NCI-H345 (cell line): ENCODE results near the gene EN1.

Source experiments
- DNase-seq: peaks from one replicate; lab custom pipeline; 2025; lab: John Stamatoyannopoulos, UW

EN1 gene

DNA sequence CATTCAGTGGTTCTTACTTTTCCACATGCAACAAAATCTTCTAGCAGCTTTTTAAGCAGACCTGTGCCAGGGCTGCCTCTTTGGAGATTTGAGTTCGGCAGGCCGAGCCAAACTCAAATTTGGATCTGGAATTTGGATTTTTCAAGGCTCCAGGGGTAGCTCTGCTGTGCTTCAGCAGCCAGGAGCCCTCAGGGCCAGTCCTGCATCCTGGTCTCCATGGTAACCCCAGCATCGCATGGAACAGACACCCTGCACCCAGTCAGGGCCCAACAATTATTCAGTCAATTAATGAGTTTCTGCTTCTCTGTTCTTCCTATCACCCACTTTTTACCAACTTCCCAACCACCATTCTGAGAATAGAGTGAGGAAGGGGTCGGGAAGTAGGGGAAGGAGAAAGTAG is 30.0 kb downstream of the EN1 start:
- no peak for DNase-seq

- DNase-seq, result no peak
Observed at GRCh38 chr2:118816669-118817068, 30.8 kb downstream of the EN1 start.

- DNase-seq, result no peak
Observed at GRCh38 chr2:118815731-118816130, 31.7 kb downstream of the EN1 start.

DNA sequence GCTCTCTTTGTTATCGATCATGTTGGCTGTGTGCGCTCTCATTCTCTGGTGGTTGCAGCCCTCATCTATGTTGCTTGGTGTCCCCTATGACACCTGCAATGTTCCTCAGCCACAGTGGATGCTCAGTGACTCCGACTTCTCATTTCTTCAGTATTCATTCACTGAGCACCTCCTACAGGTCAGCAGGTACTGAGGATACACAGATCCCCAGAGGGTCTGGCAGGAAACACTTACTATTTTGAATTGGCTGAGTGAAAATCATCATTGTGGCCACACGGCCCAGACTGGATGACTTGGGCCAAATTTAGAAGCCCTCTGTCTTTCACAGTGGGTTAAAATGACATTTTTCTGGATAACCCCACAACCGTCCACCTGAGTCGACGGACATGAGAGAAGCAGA is 32.1 kb downstream of the EN1 start:
- no peak for DNase-seq

DNA sequence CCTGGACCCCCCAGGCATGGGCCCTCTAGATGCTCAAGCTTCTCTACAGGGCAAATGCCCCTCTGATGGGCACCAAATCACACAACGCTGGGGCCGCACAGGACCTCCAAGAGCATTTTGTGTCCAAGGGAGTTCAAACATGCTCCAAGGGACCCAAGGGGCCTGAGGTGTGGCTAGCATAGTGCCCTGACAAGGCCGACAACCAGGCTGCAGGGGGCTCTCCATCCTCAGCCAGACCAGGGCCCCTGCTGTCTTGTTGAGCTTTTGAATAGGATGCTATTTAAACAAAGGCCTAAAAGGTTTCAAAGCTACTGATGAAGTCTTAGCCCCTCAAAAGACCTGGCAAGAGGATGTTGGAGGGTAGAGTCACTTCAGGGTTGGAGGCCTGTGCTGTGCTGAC is 33.1 kb downstream of the EN1 start:
- no peak for DNase-seq

GRCh38 chr2:118813601-118814339 is 33.7 kb downstream of the EN1 start:
- DNase-seq, result no peak

DNA sequence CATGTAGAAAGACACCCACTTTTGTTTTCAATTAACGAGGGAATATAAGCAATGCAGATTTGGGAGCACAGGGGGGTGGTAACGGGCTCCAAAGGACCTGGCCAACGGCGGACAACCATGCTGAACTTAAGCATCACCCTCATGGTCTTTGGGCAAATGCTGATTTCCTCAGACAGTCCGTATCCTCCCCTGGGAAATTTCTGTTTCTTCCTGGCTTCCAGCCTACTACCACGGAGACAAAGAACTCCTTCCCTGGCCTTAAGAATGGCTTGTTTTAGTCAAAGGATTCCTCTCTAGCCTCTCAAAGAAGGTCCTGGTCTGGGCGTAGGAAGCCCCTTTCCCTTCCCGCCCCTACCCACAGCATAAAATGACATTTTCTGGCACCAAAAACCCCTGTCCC is 34.3 kb downstream of the EN1 start:
- DNase-seq, result no peak

- DNase-seq, result no peak
Observed at GRCh38 chr2:118812552-118812951, 34.9 kb downstream of the EN1 start.

GRCh38 chr2:118811514-118812115 is 35.8 kb downstream of the EN1 start:
- no peak for DNase-seq

DNA sequence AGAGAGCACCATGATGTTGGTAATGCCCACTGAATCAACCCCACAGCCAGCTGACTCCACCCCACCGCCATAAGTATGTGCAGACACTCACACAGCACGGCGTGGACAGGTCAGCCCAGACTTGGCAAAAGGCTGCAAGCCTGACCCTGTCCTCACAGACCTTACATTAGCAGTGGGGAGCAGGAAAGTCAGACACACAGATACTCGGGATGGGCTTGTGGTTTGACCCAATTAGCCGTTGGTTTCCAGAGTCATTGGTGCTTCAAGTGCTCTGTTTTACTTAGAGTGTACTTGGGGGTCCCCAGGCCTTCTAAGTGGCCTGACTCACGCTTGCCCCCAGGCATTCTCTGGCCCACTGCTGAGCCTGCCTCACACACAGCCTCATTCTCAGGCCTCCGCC is 36.7 kb downstream of the EN1 start:
- no peak for DNase-seq

- no peak for DNase-seq
Observed at GRCh38 chr2:118808429-118808809, 39.0 kb downstream of the EN1 start.

- DNase-seq, result no peak
Observed at GRCh38 chr2:118807668-118808428, 39.6 kb downstream of the EN1 start.

GRCh38 chr2:118806797-118807667 is 40.4 kb downstream of the EN1 start:
- no peak for DNase-seq

GRCh38 chr2:118805064-118805690 is 42.3 kb downstream of the EN1 start:
- no peak for DNase-seq

DNA sequence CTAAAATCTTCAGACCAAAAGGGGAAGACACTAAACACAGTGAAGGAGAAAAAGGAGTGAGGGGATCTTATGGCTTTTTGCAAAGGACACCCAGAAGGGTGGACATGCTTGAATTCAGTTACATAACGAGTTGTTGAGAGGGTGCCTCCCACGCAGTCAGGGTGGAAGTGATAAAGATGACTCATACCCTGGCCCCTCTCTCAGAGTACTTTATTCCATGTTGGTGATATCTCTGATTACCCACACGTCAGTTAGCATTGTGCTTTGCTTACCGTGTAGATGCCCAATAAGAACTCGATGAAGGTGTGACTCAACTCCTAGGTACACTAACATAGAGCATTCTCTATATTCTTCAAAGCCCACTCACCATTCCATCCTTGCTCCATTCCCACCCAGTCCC is 44.4 kb downstream of the EN1 start:
- no peak for DNase-seq

- no peak for DNase-seq
Observed at GRCh38 chr2:118801151-118801550, 46.3 kb downstream of the EN1 start.

- no peak for DNase-seq
Observed at GRCh38 chr2:118800736-118801135, 46.7 kb downstream of the EN1 start.

DNA sequence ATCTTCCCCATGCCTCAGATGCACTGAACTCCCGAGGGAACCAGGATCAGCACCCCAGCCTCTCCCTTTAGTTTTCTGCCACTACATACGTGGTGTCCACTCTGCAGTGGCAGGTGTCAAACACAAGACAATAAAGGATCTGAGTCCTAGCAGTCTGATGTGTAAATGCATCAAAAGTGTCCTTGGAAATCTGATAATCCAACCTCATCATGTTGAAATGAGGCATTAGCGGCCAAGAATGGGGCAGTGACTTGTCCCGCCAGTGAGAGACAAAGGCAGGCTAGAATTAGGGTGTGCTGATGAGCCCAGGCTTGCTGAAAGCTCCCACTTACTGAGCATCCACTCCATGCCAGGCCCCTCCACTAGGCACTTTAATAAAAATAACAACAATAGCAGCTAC is 52.9 kb downstream of the EN1 start:
- no peak for DNase-seq
